Neural cell (in vitro differentiated cells): Measurements from ENCODE around the gene ANKRD33B. TPM values are rescaled to one million over a fixed set of nuclear protein-coding genes. Genes with fewer than 3 reads are reported as not detected.

ENCODE experiments used
- H2AFZ ChIP-seq: fragments of 200-600, 300-800 bp; sonication (generic), shearing (Covaris generic); 2 replicates; pipeline ENCODE4 v1.6.0; 2014; ENCODE audit warnings: low read depth, mild to moderate bottlenecking, antibody characterized with exemption, low read length, moderate library complexity
- H3F3A ChIP-seq: fragments of 200-600 bp; shearing (Covaris generic); 2 replicates; pipeline ENCODE4 v1.6.1; 2016; ENCODE audit warnings: mild to moderate bottlenecking, moderate library complexity, mixed read lengths, antibody characterized with exemption, low read length; ENCODE audit not compliant: insufficient read depth, poor library complexity, severe bottlenecking
- H3K27ac ChIP-seq: fragments of 200-600, 300-800 bp; sonication (generic), shearing (Covaris generic); 2 replicates; pipeline ENCODE4 v1.5.1; 2014; ENCODE audit warnings: mild to moderate bottlenecking, low read length, moderate library complexity
- H3K27me3 ChIP-seq: fragments of 300-800, 200-600 bp; sonication (generic), shearing (Covaris generic); 2 replicates; pipeline ENCODE4 v1.6.0; 2014; ENCODE audit warnings: mild to moderate bottlenecking, low read depth, low read length, moderate library complexity; ENCODE audit not compliant: insufficient read depth
- H3K36me3 ChIP-seq: fragments of 300-800, 200-600 bp; sonication (generic), shearing (Covaris generic); 2 replicates; pipeline ENCODE4 v1.5.1; 2014; ENCODE audit warnings: mild to moderate bottlenecking, antibody characterized with exemption, low read length, moderate library complexity; ENCODE audit not compliant: insufficient read depth
- H3K4me2 ChIP-seq: fragments of 300-800, 200-600 bp; sonication (generic), shearing (Covaris generic); 2 replicates; pipeline ENCODE4 v1.6.0; 2014; ENCODE audit warnings: mild to moderate bottlenecking, low read length
- H3K4me3 ChIP-seq: fragments of 300-800, 200-600 bp; sonication (generic), shearing (Covaris generic); 2 replicates; pipeline ENCODE4 v1.5.1; 2014; ENCODE audit warnings: mild to moderate bottlenecking, low read length, moderate library complexity
- H3K79me2 ChIP-seq: fragments of 200-600 bp; shearing (Covaris generic); replicated peaks from 2 replicates; pipeline ENCODE4 v1.6.0; 2014; ENCODE audit warnings: mild to moderate bottlenecking, low read length, moderate library complexity; ENCODE audit not compliant: insufficient read depth
- H3K9ac ChIP-seq: fragments of 300-800, 200-600 bp; sonication (generic), shearing (Covaris generic); 2 replicates; pipeline ENCODE4 v1.6.1; 2016; ENCODE audit warnings: mild to moderate bottlenecking, low read length, mixed read lengths
- H3K9me2 ChIP-seq: fragments of 200-600 bp; shearing (Covaris generic); 2 replicates; pipeline ENCODE4 v1.6.1; 2016; ENCODE audit warnings: mild to moderate bottlenecking, low read length, mixed read lengths; ENCODE audit not compliant: insufficient read depth
- H3K9me3 ChIP-seq: fragments of 200-600, 300-800 bp; sonication (generic), shearing (Covaris generic); 2 replicates; pipeline ENCODE4 v1.6.1; 2016; ENCODE audit warnings: mild to moderate bottlenecking, mixed run types, low read length, moderate library complexity, mixed read lengths
- H4K20me1 ChIP-seq: fragments of 200-600 bp; shearing (Covaris generic); 2 replicates; pipeline ENCODE4 v1.6.1; 2016; ENCODE audit warnings: mild to moderate bottlenecking, mixed run types; ENCODE audit not compliant: insufficient read depth
- CTCF ChIP-seq: fragments of 450-650 bp; IDR thresholded peaks from 2 replicates; pipeline ENCODE4 v1.5.1; 2014; ENCODE audit warnings: antibody characterized with exemption, mild to moderate bottlenecking, moderate library complexity; ENCODE audit not compliant: poor library complexity, severe bottlenecking
- EP300 ChIP-seq: fragments of 450-650 bp; conservative IDR thresholded peaks from 2 replicates; pipeline ENCODE4 v1.6.1; 2014; ENCODE audit warnings: antibody characterized with exemption, mild to moderate bottlenecking, moderate library complexity; ENCODE audit not compliant: poor library complexity, severe bottlenecking
- EZH2 ChIP-seq: fragments of 200-600, 300-800 bp; shearing (Covaris generic), sonication (generic); IDR thresholded peaks from 2 replicates; pipeline ENCODE4 v1.6.1; 2014; ENCODE audit warnings: antibody characterized with exemption, low read length, borderline replicate concordance, mild to moderate bottlenecking; ENCODE audit not compliant: insufficient read depth, poor library complexity, severe bottlenecking
- MXI1 ChIP-seq: fragments of 450-650 bp; conservative IDR thresholded peaks from 2 replicates; pipeline ENCODE4 v1.6.1; 2014; ENCODE audit warnings: antibody characterized with exemption, mild to moderate bottlenecking; ENCODE audit not compliant: poor library complexity, severe bottlenecking
- POLR2AphosphoS5 ChIP-seq: IDR thresholded peaks from 2 replicates; pipeline ENCODE4 v1.6.1; 2012
- RAD21 ChIP-seq: fragments of 450-650 bp; conservative IDR thresholded peaks from 2 replicates; pipeline ENCODE4 v1.6.1; 2014; ENCODE audit warnings: antibody characterized with exemption, mild to moderate bottlenecking, moderate library complexity
- REST ChIP-seq: IDR thresholded peaks from 2 replicates; pipeline ENCODE4 v1.6.1; 2012; ENCODE audit warnings: borderline replicate concordance
- SMC3 ChIP-seq: fragments of 450-650 bp; conservative IDR thresholded peaks from 2 replicates; pipeline ENCODE4 v1.6.1; 2014; ENCODE audit warnings: antibody characterized with exemption, mild to moderate bottlenecking, moderate library complexity; ENCODE audit not compliant: poor library complexity
- TAF1 ChIP-seq: IDR thresholded peaks from 2 replicates; pipeline ENCODE4 v1.6.1; 2012; ENCODE audit warnings: low read depth
- polyA plus RNA-seq: library from polyadenylated mRNA; depleted of rRNA; stranded (reverse); fragments of >200 nt; gene quantifications from 2 replicates; pipeline ENCODE4 v1.2.3, GENCODE V29; 2014

ANKRD33B gene
- polyA plus RNA-seq, 1 donor from 2014 or later, result not detected

- no peaks in the 10 kb centered on the region for H3K9me2 ChIP-seq
- no peaks in the 10 kb centered on the region for H3K27me3 ChIP-seq
- no peaks in the 10 kb centered on the region for H3F3A ChIP-seq
- H4K20me1 ChIP-seq, result no peaks in the 10 kb centered on the region
- TF ChIP-seq CTCF (peak; percentile 37), EP300 (no peak)
- H3K27ac ChIP-seq, result no peak overlapping the region
- H3K9me3 ChIP-seq, result no peaks in the 10 kb centered on the region
- H2AFZ ChIP-seq, result no peak overlapping the region
- H3K79me2 ChIP-seq, result no peaks in the 10 kb centered on the region
- H3K9ac ChIP-seq, result no peak overlapping the region
- H3K4me2 ChIP-seq, result no peak overlapping the region
- H3K36me3 ChIP-seq, result no peaks in the 10 kb centered on the region
- H3K4me3 ChIP-seq, result no peak overlapping the region
Measured at GRCh38 chr5:10701567-10702039, 137.7 kb downstream of the ANKRD33B start.

- Histone ChIP-seq H3K79me2 (no peaks in the 10 kb centered on the region), H3K27ac (no peak overlapping the region), H3K4me2 (no peak overlapping the region)
Measured at GRCh38 chr5:10702040-10702629, 138.3 kb downstream of the ANKRD33B start.

More at GRCh38 chr5:10702040-10702629, 138.3 kb downstream of the ANKRD33B start:
- Histone ChIP-seq H3K9ac (no peak overlapping the region), H2AFZ (no peak overlapping the region), H3K9me2 (no peaks in the 10 kb centered on the region), H3K27me3 (no peaks in the 10 kb centered on the region), H3K36me3 (no peaks in the 10 kb centered on the region), H4K20me1 (no peaks in the 10 kb centered on the region), H3K9me3 (no peaks in the 10 kb centered on the region), H3K4me3 (no peak overlapping the region), H3F3A (no peaks in the 10 kb centered on the region)
- TF ChIP-seq REST (no peak), POLR2AphosphoS5 (no peak), EP300 (no peak), MXI1 (no peak), SMC3 (no peak), RAD21 (no peak), EZH2 (no peak), CTCF (no peak), TAF1 (no peak)
